Purkinje cell (primary cell): Measurements from ENCODE around the gene ATOH8. TPM values are rescaled to one million over a fixed set of nuclear protein-coding genes. Genes with fewer than 3 reads are reported as not detected.

Experiments used
- polyA plus RNA-seq: library from polyadenylated mRNA; unstranded; fragments of >200 nt; fragmentation: Nextera tagmentation; gene quantifications from 2 replicates; pipeline ENCODE4 v1.2.1, GENCODE V29; 2014

Gene ATOH8
- polyA plus RNA-seq, result not detected in 2 replicates

DNA sequence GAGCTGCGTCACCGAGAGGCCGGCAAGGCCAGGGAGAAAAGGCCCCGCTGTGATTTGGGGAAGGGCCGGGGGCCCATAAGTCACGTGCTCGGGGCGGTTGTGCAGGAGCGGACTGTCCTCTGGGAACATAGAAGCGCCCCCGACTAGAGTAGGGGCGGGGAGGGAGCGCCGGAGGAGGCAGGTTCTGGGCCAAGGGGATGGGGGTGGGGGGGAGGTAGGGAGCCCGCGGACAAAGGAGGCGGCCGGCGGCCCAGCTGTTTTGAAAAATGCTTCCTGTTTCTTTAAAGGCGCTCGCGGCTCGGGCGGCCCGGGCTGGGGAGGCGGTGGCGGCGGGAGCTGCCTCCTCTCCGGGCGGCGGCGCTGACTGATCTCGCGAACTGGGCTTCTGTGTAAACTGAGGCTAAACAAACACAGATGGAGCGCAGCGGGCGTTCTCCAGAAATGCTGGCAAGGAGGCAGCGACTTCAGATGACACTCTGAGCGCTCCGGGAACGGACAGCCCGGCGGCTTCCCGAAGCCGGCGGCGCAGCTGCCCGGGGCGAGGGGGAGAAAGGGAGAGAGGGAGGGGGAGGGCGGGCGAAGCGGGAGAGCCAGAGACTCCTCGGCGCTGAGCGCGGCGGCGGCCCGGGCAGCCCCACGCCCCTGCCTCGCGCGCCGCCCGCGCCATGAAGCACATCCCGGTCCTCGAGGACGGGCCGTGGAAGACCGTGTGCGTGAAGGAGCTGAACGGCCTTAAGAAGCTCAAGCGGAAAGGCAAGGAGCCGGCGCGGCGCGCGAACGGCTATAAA lies at the start of gene ATOH8:
Gene ATOH8 (plus strand): TSS at position 467 of the 788 bp plus-strand sequence. CDS start 199 bp downstream, at position 666.

Other genes with a start within 250 kb of the ATOH8 start
- 56.5 and 69.3 TPM in 2 replicates for gene MAT2A, start 214.8 kb upstream of the ATOH8 start, polyA plus RNA-seq
- 14.1 and 36.9 TPM in 2 replicates for gene GGCX, start 192.5 kb upstream of the ATOH8 start, polyA plus RNA-seq
- 1.6 and 7.8 TPM in 2 replicates for gene VAMP8, start 176.4 kb upstream of the ATOH8 start, polyA plus RNA-seq
- gene VAMP5, start 169.6 kb upstream of the ATOH8 start, polyA plus RNA-seq, result 8.0 and 12.1 TPM in 2 replicates
- 243 and 314 TPM in 2 replicates for gene RNF181, start 158.2 kb upstream of the ATOH8 start, polyA plus RNA-seq
- gene TMEM150A, start 151.3 kb upstream of the ATOH8 start, polyA plus RNA-seq, result 0.46 TPM in 1 of 2 replicates, not detected in the other
- gene C2orf68, start 141.9 kb upstream of the ATOH8 start, polyA plus RNA-seq, result 2.0 and 3.1 TPM in 2 replicates
- gene USP39, start 137.8 kb upstream of the ATOH8 start, polyA plus RNA-seq, result 23.5 and 28.5 TPM in 2 replicates
- not detected in 2 replicates for gene SFTPB, start 85.8 kb upstream of the ATOH8 start, polyA plus RNA-seq
- not detected in 2 replicates for gene GNLY, start 59.6 kb upstream of the ATOH8 start, polyA plus RNA-seq
- gene ST3GAL5, start 135.0 kb downstream of the ATOH8 start, polyA plus RNA-seq, result 43.7 and 59.5 TPM in 2 replicates